ENCODE data around the gene ADGRV1.
A peak's percentile ranks its signal among the peaks of the same experiment; 100 is the strongest.

ADGRV1 gene

DNA sequence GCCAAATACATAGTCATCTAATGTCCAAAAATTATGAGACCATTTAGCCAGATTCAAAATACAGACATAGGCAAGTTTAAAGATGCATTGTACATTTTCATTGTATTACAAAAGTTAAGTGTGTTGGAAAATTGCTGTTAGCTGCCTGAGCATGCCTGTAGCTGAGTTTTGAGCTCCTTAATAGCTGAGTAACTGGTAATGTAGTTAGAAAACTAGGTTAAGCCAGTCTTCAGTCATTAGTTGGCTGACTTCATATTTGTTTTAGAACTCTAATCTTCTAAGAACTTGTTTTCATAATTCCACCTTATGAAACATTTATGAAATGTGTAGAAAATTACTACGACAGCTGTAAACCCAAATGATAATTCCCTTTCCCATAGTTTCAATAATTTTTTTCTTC lies 531.2 kb downstream of the ADGRV1 start:
- DNase-seq (ENCODE audit: low spot score in 2 of 2) = no peak
- H3K4me1 ChIP-seq = peaks cover 7% of the 10 kb centered on the region

GRCh38 chr5:91090995-91091394 lies 532.4 kb downstream of the ADGRV1 start:
- H3K4me3 ChIP-seq = no peak overlapping the region
- H3K27me3 ChIP-seq (ENCODE audit: low read depth) = no peaks in the 10 kb centered on the region
- DNase-seq (ENCODE audit: low spot score in 2 of 2) = no peak
- in situ Hi-C loops (cut with MboI; ENCODE audit: low sequenced_read_pairs) = no loop called here
- H3K4me1 ChIP-seq = peaks cover 15% of the 10 kb centered on the region
- no peaks in the 10 kb centered on the region for H3K9me3 ChIP-seq
- H3K36me3 ChIP-seq (replicated peaks) = no peaks in the 10 kb centered on the region

More for the DNA sequence above, 531.2 kb downstream of the ADGRV1 start:
- in situ Hi-C loops (cut with MboI; ENCODE audit: low sequenced_read_pairs) = no loop called here
- Histone ChIP-seq H3K4me3 (no peak overlapping the region), H3K36me3 (replicated peaks) (no peaks in the 10 kb centered on the region), H3K9me3 (no peaks in the 10 kb centered on the region), H3K27me3 (ENCODE audit: low read depth) (no peaks in the 10 kb centered on the region)

- Histone ChIP-seq H3K9me3 (no peaks in the 10 kb centered on the region), H3K36me3 (replicated peaks) (no peaks in the 10 kb centered on the region), H3K4me3 (no peak overlapping the region), H3K27me3 (ENCODE audit: low read depth) (no peaks in the 10 kb centered on the region), H3K4me1 (peaks cover 20% of the 10 kb centered on the region)
- DNase-seq (ENCODE audit: low spot score in 2 of 2) = no peak
- in situ Hi-C loops (cut with MboI; ENCODE audit: low sequenced_read_pairs) = no loop called here
These were observed 533.1 kb downstream of the ADGRV1 start for GRCh38 chr5:91091471-91092234.

- no peaks in the 10 kb centered on the region for H3K9me3 ChIP-seq
- in situ Hi-C loops (cut with MboI; ENCODE audit: low sequenced_read_pairs) = no loop called here
- H3K4me3 ChIP-seq = no peak overlapping the region
These were observed 534.5 kb downstream of the ADGRV1 start for GRCh38 chr5:91092859-91093783.

GRCh38 chr5:91095313-91095712 lies 536.7 kb downstream of the ADGRV1 start:
- in situ Hi-C loops (cut with MboI; ENCODE audit: low sequenced_read_pairs) = no loop called here
- H3K9me3 ChIP-seq = no peaks in the 10 kb centered on the region
- H3K4me3 ChIP-seq = no peak overlapping the region
- peaks cover 43% of the 10 kb centered on the region for H3K4me1 ChIP-seq
- DNase-seq (ENCODE audit: low spot score in 2 of 2) = no peak
- H3K36me3 ChIP-seq (replicated peaks) = no peaks in the 10 kb centered on the region
- no peaks in the 10 kb centered on the region for H3K27me3 ChIP-seq (ENCODE audit: low read depth)

More at GRCh38 chr5:91092859-91093783, 534.5 kb downstream of the ADGRV1 start:
- Histone ChIP-seq H3K27me3 (ENCODE audit: low read depth) (no peaks in the 10 kb centered on the region), H3K4me1 (peaks cover 35% of the 10 kb centered on the region), H3K36me3 (replicated peaks) (no peaks in the 10 kb centered on the region)
- no peak for DNase-seq (ENCODE audit: low spot score in 2 of 2)

- in situ Hi-C loops (cut with MboI; ENCODE audit: low sequenced_read_pairs) = no loop called here
- DNase-seq (ENCODE audit: low spot score in 2 of 2) = peak; percentile 62 to 88
- Histone ChIP-seq H3K9me3 (no peaks in the 10 kb centered on the region), H3K36me3 (replicated peaks) (no peaks in the 10 kb centered on the region), H3K4me1 (peaks cover 39% of the 10 kb centered on the region), H3K4me3 (no peak overlapping the region), H3K27me3 (ENCODE audit: low read depth) (no peaks in the 10 kb centered on the region)
These were observed 537.3 kb downstream of the ADGRV1 start for GRCh38 chr5:91095786-91096385.

- Histone ChIP-seq H3K27me3 (ENCODE audit: low read depth) (no peaks in the 10 kb centered on the region), H3K36me3 (replicated peaks) (peaks cover 5% of the 10 kb centered on the region), H3K9me3 (no peaks in the 10 kb centered on the region), H3K4me3 (no peak overlapping the region), H3K4me1 (peaks cover 49% of the 10 kb centered on the region)
- no peak for DNase-seq (ENCODE audit: low spot score in 2 of 2)
- in situ Hi-C loops (cut with MboI; ENCODE audit: low sequenced_read_pairs) = no loop called here
These were observed 539.9 kb downstream of the ADGRV1 start for GRCh38 chr5:91098541-91098940.

DNA sequence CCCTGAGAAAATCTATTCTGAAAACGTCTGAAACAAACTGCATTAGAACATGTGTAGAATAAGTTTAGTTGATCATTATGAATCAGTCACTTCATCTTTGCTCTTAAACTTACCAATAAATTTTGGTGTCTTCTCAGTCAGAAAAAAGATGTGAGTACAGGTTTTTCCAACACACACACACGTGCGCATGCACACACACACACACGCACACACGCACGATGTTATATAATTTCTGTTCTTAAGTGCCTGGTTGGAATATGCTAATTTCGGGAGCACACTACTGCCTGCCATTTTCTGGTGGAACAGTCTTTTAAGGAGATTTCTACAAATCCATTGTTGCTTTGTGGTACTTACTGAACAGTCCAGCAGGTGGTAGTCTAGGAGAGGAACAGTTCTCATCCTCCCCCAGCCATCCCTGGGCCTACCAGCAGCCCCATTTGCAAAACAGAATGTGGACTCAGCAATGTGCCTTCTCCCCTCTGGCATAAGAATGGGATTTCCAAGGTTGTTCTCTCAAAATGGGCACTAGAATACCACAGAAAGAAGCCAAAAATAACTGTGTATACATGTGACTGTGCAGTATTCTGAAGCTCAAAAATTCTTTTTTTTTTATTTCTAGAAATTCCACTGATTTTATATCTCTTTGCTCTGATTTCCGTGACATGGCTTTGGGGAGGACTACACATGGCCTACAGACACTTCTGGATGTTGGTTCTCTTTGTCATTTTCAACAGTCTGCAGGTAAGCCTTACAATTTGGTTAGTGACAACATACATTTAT lies 543.2 kb downstream of the ADGRV1 start:
- in situ Hi-C loops (cut with MboI; ENCODE audit: low sequenced_read_pairs) = loop anchor here (10.0 kb wide), 1 partner anchor 283 kb away; the partner anchor contains the start of gene ARRDC3
- H3K36me3 ChIP-seq (replicated peaks) = peaks cover 11% of the 10 kb centered on the region
- peak; percentile 84 to 86 for DNase-seq (ENCODE audit: low spot score in 2 of 2)

GRCh38 chr5:91103353-91104061 lies 544.9 kb downstream of the ADGRV1 start:
- in situ Hi-C loops (cut with MboI; ENCODE audit: low sequenced_read_pairs) = loop anchor here (10.0 kb wide), 1 partner anchor 281 kb away; the partner anchor contains the start of gene ARRDC3
- H3K27me3 ChIP-seq (ENCODE audit: low read depth) = no peaks in the 10 kb centered on the region
- no peak for DNase-seq (ENCODE audit: low spot score in 2 of 2)

More for the DNA sequence above, 543.2 kb downstream of the ADGRV1 start:
- Histone ChIP-seq H3K4me3 (no peak overlapping the region), H3K9me3 (no peaks in the 10 kb centered on the region), H3K27me3 (ENCODE audit: low read depth) (no peaks in the 10 kb centered on the region), H3K4me1 (peaks cover 34% of the 10 kb centered on the region)

GRCh38 chr5:91104062-91104448 lies 545.5 kb downstream of the ADGRV1 start:
- H3K4me1 ChIP-seq = peaks cover 13% of the 10 kb centered on the region
- no peaks in the 10 kb centered on the region for H3K27me3 ChIP-seq (ENCODE audit: low read depth)
- H3K4me3 ChIP-seq = no peak overlapping the region
- no peak for DNase-seq (ENCODE audit: low spot score in 2 of 2)
- peaks cover 11% of the 10 kb centered on the region for H3K36me3 ChIP-seq (replicated peaks)
- H3K9me3 ChIP-seq = no peaks in the 10 kb centered on the region
- in situ Hi-C loops (cut with MboI; ENCODE audit: low sequenced_read_pairs) = loop anchor here (10.0 kb wide), 1 partner anchor 281 kb away; the partner anchor contains the start of gene ARRDC3

More at GRCh38 chr5:91103353-91104061, 544.9 kb downstream of the ADGRV1 start:
- peaks cover 11% of the 10 kb centered on the region for H3K36me3 ChIP-seq (replicated peaks)
- no peak overlapping the region for H3K4me3 ChIP-seq
- peaks cover 17% of the 10 kb centered on the region for H3K4me1 ChIP-seq
- H3K9me3 ChIP-seq = no peaks in the 10 kb centered on the region

DNA sequence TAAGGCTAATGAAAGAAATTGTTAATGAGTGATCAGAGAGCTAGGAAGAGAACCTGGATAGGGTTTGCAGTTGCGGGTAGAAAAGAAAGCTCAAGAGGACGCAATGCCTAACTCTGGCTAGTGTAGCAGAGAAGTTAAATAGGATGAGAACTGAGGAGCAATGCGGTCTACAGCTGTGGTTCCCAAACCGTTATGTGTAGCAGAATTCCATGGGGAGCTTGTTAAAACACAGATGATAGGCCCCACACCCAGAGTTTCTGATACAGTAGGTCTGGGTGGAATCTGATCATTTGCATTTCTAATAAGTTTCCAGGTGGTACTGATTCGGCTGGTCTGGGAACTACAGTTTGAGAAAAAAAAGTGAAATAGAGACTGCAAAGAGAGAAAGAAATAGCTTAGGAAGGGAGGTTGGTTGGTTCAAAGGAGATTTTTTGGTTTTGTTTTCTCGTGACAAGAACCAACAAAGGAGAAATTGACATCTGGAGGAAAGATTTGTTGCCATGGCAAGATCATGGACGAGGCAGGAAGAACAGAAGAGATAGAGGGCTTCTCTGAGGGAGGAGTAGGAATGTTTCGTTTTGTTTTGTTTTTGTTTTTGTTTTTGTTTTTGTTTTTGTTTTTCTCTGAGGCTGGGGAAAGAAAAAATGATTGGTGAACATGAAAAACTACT lies 548.4 kb downstream of the ADGRV1 start:
- DNase-seq (ENCODE audit: low spot score in 2 of 2) = no peak
- Histone ChIP-seq H3K9me3 (no peaks in the 10 kb centered on the region), H3K36me3 (replicated peaks) (peaks cover 11% of the 10 kb centered on the region), H3K4me3 (no peak overlapping the region), H3K4me1 (peaks cover 4% of the 10 kb centered on the region; the same call in 1 of the 2 replicates), H3K27me3 (ENCODE audit: low read depth) (no peaks in the 10 kb centered on the region)
- in situ Hi-C loops (cut with MboI; ENCODE audit: low sequenced_read_pairs) = loop anchor here (10.0 kb wide), 1 partner anchor 278 kb away; the partner anchor contains the start of gene ARRDC3

DNA sequence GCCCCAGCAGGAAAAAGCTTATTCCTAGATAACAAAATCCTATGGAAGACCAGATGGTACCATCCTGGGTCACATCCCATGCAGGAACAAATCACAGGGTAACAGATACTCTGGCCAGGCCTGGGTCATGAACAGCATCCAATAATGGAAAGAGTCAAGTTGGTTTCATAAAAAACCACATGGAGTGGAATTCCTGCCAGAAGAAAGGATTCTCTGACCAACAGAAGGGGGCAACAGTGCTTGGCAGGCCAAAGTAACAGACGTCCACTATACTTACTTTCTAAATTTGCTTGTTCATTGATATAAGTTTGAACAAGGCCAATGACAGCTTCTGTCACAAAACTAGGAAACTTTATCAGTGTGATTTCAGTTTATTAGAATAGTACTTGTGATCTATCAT lies 551.0 kb downstream of the ADGRV1 start:
- H3K9me3 ChIP-seq = no peaks in the 10 kb centered on the region
- H3K4me1 ChIP-seq = no peaks in the 10 kb centered on the region
- peaks cover 3% of the 10 kb centered on the region; the same call in 1 of the 2 replicates for H3K36me3 ChIP-seq (replicated peaks)
- H3K4me3 ChIP-seq = no peak overlapping the region
- no peak for DNase-seq (ENCODE audit: low spot score in 2 of 2)
- in situ Hi-C loops (cut with MboI; ENCODE audit: low sequenced_read_pairs) = loop anchor here (10.0 kb wide), 2 partner anchors 255 to 275 kb away; partner anchors contain the start of gene ARRDC3
- H3K27me3 ChIP-seq (ENCODE audit: low read depth) = no peaks in the 10 kb centered on the region
